ENCODE measurements around the gene ATP6V1A. TPM values are rescaled to one million over a fixed set of nuclear protein-coding genes. Genes with fewer than 3 reads are reported as not detected.

The ATP6V1A gene
- polyA plus RNA-seq, 1 of the 3 experiments (the other 2 are of a cell fraction) = 12.1 TPM

DNA sequence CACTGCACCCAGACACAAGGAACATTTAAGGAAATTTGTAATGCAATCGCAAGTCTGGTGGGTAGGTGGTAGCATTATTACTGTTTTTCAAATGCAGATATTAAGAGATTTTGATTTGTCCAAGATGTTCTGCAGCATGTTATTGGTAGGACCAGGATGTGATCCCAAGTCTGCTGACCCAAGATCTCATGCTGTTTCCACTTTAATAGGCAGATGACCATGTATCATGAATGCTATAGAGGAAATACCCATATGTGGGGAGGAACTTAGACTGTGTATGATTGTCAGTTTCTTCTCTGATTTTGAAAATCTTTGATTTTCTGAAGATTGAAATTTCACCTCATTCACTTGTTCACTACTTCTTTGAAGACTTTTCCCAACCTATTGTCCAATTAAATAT lies 28.7 kb downstream of the ATP6V1A start:
- Histone ChIP-seq H3K27me3 (ENCODE audit: insufficient read depth) (no peaks in the 10 kb centered on the region), H3K27ac (ENCODE audit: low read depth in 2 of 2, low read length in 1 of 2) (no peak overlapping the region), H3K9me3 (no peaks in the 10 kb centered on the region), H3K79me2 (ENCODE audit: insufficient read depth) (peaks cover 8% of the 10 kb centered on the region; the same call in 1 of the 2 replicates), H3K9ac (no peak overlapping the region), H3K9me2 (no peaks in the 10 kb centered on the region), H3F3A (replicated peaks; ENCODE audit: insufficient read depth) (peaks cover 4% of the 10 kb centered on the region), H2AFZ (ENCODE audit: low read depth) (no peak overlapping the region), H4K20me1 (ENCODE audit: insufficient read depth) (no peaks in the 10 kb centered on the region), H3K4me1 (ENCODE audit: control insufficient read depth in 1 of 2, insufficient read depth in 2 of 2, low read depth in 1 of 2, low read length in 1 of 2) (no peaks in the 10 kb centered on the region), H3K36me3 (replicated peaks in 1 of 2; ENCODE audit: control insufficient read depth in 1 of 2, insufficient read depth in 2 of 2, low read length in 1 of 2) (peaks cover 3 to 5% of the 10 kb centered on the region in 2 experiments), H3K4me2 (no peak overlapping the region), H3K4me3 (ENCODE audit: low read depth in 2 of 2, low read length in 1 of 2) (no peak overlapping the region)
- CTCF ChIA-PET = interaction anchor here (0.8 to 1.0 kb wide), 2 partner anchors 15 to 69 kb away, joined by 3 read pairs; no protein-coding TSS in a partner anchor
- TF ChIP-seq TAF1 (IDR thresholded peaks at IDR 0.05; ENCODE audit: borderline replicate concordance, low read depth, low read length) (no peak), EP300 (IDR thresholded peaks at IDR 0.05; ENCODE audit: borderline replicate concordance in 1 of 2, low read depth in 1 of 2, low read length in 1 of 2) (no peak), GATA2 (CRISPR knock-in tag; IDR thresholded peaks at IDR 0.05) (no peak), RFX5 (IDR thresholded peaks at IDR 0.05; ENCODE audit: low read length) (no peak), NFIC (IDR thresholded peaks at IDR 0.05; ENCODE audit: borderline replicate concordance) (no peak), GABPA (IDR thresholded peaks at IDR 0.05; ENCODE audit: low read depth) (no peak), TCF12 (IDR thresholded peaks at IDR 0.05) (no peak), ELF1 (IDR thresholded peaks at IDR 0.05) (no peak), TEAD4 (IDR thresholded peaks at IDR 0.05; ENCODE audit: borderline replicate concordance, insufficient read depth) (no peak)
- TF ChIP-seq, protein P1, sequence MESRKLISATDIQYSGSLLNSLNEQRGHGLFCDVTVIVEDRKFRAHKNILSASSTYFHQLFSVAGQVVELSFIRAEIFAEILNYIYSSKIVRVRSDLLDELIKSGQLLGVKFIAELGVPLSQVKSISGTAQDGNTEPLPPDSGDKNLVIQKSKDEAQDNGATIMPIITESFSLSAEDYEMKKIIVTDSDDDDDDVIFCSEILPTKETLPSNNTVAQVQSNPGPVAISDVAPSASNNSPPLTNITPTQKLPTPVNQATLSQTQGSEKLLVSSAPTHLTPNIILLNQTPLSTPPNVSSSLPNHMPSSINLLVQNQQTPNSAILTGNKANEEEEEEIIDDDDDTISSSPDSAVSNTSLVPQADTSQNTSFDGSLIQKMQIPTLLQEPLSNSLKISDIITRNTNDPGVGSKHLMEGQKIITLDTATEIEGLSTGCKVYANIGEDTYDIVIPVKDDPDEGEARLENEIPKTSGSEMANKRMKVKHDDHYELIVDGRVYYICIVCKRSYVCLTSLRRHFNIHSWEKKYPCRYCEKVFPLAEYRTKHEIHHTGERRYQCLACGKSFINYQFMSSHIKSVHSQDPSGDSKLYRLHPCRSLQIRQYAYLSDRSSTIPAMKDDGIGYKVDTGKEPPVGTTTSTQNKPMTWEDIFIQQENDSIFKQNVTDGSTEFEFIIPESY (IDR thresholded peaks at IDR 0.05; ENCODE audit: borderline replicate concordance, low read depth) = no peak
- TF ChIP-seq, protein P2, sequence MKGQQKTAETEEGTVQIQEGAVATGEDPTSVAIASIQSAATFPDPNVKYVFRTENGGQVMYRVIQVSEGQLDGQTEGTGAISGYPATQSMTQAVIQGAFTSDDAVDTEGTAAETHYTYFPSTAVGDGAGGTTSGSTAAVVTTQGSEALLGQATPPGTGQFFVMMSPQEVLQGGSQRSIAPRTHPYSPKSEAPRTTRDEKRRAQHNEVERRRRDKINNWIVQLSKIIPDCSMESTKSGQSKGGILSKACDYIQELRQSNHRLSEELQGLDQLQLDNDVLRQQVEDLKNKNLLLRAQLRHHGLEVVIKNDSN (IDR thresholded peaks at IDR 0.05; ENCODE audit: borderline replicate concordance, low read depth) = no peak
- POLR2A ChIA-PET = no interaction called here
- no peak for DNase-seq
- WGBS (ENCODE audit: low lambda C conversion rate) = 92% methylated on average over 1 of the region's 1 CpG

DNA sequence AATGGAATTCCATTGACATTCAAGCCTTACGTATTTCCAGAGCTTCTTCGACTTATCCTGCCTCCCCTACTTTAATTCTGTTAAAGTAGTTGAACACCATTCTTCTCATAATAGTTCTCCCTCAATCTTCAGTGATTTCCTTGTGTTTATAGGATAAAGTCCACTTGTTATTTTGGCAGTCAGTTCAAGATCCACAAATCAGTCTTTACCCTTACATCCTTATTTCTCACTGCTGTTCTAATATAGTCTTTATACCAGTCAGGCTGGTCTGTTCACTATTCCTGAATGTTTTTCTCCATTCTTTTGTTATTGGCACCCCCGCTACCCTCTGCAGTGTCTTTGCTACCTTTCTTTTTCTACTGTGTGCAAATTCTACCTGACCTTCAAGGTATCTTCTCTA lies 29.7 kb downstream of the ATP6V1A start:
- Histone ChIP-seq H3K27me3 (ENCODE audit: insufficient read depth) (no peaks in the 10 kb centered on the region), H3K4me1 (ENCODE audit: control insufficient read depth in 1 of 2, insufficient read depth in 2 of 2, low read depth in 1 of 2, low read length in 1 of 2) (no peaks in the 10 kb centered on the region), H3F3A (replicated peaks; ENCODE audit: insufficient read depth) (peaks cover 4% of the 10 kb centered on the region), H3K9me3 (no peaks in the 10 kb centered on the region), H3K9ac (no peak overlapping the region), H2AFZ (ENCODE audit: low read depth) (no peak overlapping the region), H3K79me2 (ENCODE audit: insufficient read depth) (peaks cover 8% of the 10 kb centered on the region; the same call in 1 of the 2 replicates), H3K4me2 (no peak overlapping the region), H3K9me2 (no peaks in the 10 kb centered on the region), H3K4me3 (ENCODE audit: low read depth in 2 of 2, low read length in 1 of 2) (no peak overlapping the region), H4K20me1 (ENCODE audit: insufficient read depth) (no peaks in the 10 kb centered on the region), H3K27ac (ENCODE audit: low read depth in 2 of 2, low read length in 1 of 2) (no peak overlapping the region), H3K36me3 (replicated peaks in 1 of 2; ENCODE audit: control insufficient read depth in 1 of 2, insufficient read depth in 2 of 2, low read length in 1 of 2) (peaks cover 3 to 9% of the 10 kb centered on the region in 2 experiments)
- no peak for TF ChIP-seq YY1 (IDR thresholded peaks at IDR 0.05; ENCODE audit: low read depth)
- no peak for TF ChIP-seq GABPA (IDR thresholded peaks at IDR 0.05; ENCODE audit: low read depth)
- TF ChIP-seq TAF1 (IDR thresholded peaks at IDR 0.05; ENCODE audit: borderline replicate concordance, low read depth, low read length) = no peak
- TF ChIP-seq, protein P3, sequence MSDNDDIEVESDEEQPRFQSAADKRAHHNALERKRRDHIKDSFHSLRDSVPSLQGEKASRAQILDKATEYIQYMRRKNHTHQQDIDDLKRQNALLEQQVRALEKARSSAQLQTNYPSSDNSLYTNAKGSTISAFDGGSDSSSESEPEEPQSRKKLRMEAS (IDR thresholded peaks at IDR 0.05; ENCODE audit: low read depth) = no peak
- no peak for TF ChIP-seq RXRA (IDR thresholded peaks at IDR 0.05; ENCODE audit: borderline replicate concordance, low read depth)
- no peak for TF ChIP-seq FOXM1 (IDR thresholded peaks at IDR 0.05; ENCODE audit: low read depth)
- no peak for TF ChIP-seq SIN3A (IDR thresholded peaks at IDR 0.05; ENCODE audit: borderline replicate concordance, low read depth, low read length)
- no peak for TF ChIP-seq JUND (IDR thresholded peaks at IDR 0.05)
- no peak for TF ChIP-seq GATA2 (CRISPR knock-in tag; IDR thresholded peaks at IDR 0.05)
- no peak for TF ChIP-seq MEF2A (IDR thresholded peaks at IDR 0.05; ENCODE audit: borderline replicate concordance, low read depth)
- no peak for TF ChIP-seq CHD2 (IDR thresholded peaks at IDR 0.05; ENCODE audit: low read length, partially characterized antibody)
- WGBS (ENCODE audit: low lambda C conversion rate) = 97% methylated on average over 3 of the region's 3 CpGs
- CTCF ChIA-PET = interaction anchor here (0.8 to 1.0 kb wide), 2 partner anchors 16 to 68 kb away, joined by 3 read pairs; no protein-coding TSS in a partner anchor
- POLR2A ChIA-PET = no interaction called here
- DNase-seq = no peak
